Measurements from ENCODE around the gene OLFML2B.

The OLFML2B gene

GRCh38 chr1:161941726-161942436 lies 81.8 kb downstream of the OLFML2B start:
- no peak overlapping the region for H2BK5ac ChIP-seq (ENCODE audit: low read length)
- H3K23ac ChIP-seq (ENCODE audit: low read length): no peak overlapping the region
- no peaks in the 10 kb centered on the region for H3K36me3 ChIP-seq (ENCODE audit: control insufficient read depth, insufficient read depth, low read length)
- H3K4ac ChIP-seq (ENCODE audit: low read depth, low read length): no peak overlapping the region
- no peak overlapping the region for H3K56ac ChIP-seq (ENCODE audit: low read length)
- H4K8ac ChIP-seq (ENCODE audit: low read depth, low read length): no peak overlapping the region
- peaks cover 5% of the 10 kb centered on the region for H3K4me1 ChIP-seq (ENCODE audit: control insufficient read depth, low read depth, low read length)
- no peak overlapping the region for H2BK15ac ChIP-seq (replicated peaks; ENCODE audit: low read depth)
- DNase-seq: no peak
- no peaks in the 10 kb centered on the region for H3K79me1 ChIP-seq (ENCODE audit: low read length)
- H3K18ac ChIP-seq (ENCODE audit: low read length): no peak overlapping the region
- no peaks in the 10 kb centered on the region for H3K27me3 ChIP-seq (ENCODE audit: insufficient read depth, low read length, poor library complexity)
- H3K79me2 ChIP-seq (ENCODE audit: control insufficient read depth, insufficient read depth, low read length): no peaks in the 10 kb centered on the region
- H3K4me2 ChIP-seq (ENCODE audit: low read length): no peak overlapping the region
- H3K9ac ChIP-seq (ENCODE audit: low read length): no peak overlapping the region
- H3K4me3 ChIP-seq (ENCODE audit: low read length): no peak overlapping the region
- WGBS (ENCODE audit: extremely low coverage, insufficient coverage, low lambda C conversion rate): no CpG with 5 or more reads among the region's 8 CpGs
- H2AK5ac ChIP-seq (ENCODE audit: low read length): no peak overlapping the region
- H3K27ac ChIP-seq (ENCODE audit: low read depth, low read length): no peak overlapping the region
- H2BK120ac ChIP-seq (ENCODE audit: low read depth, low read length): no peak overlapping the region
- H4K5ac ChIP-seq (ENCODE audit: low read length): no peak overlapping the region

DNA sequence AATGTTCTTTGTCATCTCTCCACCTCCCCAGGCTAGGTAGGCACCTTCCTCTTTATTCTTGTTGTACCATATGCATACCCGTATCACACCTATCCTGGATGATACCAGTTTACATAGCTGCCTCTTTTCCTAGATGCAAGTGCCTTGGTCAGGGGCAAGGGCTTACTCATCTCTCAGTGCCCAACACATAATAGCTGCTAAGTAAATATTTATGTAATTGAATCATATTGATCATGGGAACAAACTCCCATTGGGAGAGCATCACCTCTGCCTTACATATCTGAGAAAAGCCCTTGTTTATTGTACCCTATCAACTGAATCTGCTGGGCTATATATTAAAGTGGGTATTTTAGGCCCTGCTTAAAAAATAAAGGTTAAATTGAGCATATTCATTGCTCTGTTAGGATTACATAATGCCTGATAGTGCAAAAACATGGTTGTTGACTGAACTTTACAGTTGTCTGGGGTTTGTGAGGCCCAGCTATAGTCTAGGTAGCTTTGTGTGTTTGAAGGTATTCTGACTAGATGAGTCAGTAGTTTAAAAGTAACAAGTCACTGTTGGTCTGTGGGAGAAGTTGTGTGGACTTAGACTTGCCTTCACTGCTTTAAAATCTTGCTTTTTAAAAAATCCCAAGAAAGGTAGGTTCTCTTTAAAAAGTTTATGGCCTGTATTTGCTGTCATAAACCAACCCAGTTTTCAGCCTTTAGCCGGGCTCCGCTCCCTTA lies 82.6 kb downstream of the OLFML2B start:
- no peak overlapping the region for H3K18ac ChIP-seq (ENCODE audit: low read length)
- H4K8ac ChIP-seq (ENCODE audit: low read depth, low read length): no peak overlapping the region
- no peaks in the 10 kb centered on the region for H3K79me2 ChIP-seq (ENCODE audit: control insufficient read depth, insufficient read depth, low read length)
- H3K4me2 ChIP-seq (ENCODE audit: low read length): no peak overlapping the region
- WGBS (ENCODE audit: extremely low coverage, insufficient coverage, low lambda C conversion rate): no CpG with 5 or more reads among the region's 3 CpGs
- peaks cover 5% of the 10 kb centered on the region for H3K4me1 ChIP-seq (ENCODE audit: control insufficient read depth, low read depth, low read length)
- no peak overlapping the region for H3K27ac ChIP-seq (ENCODE audit: low read depth, low read length)
- no peaks in the 10 kb centered on the region for H3K36me3 ChIP-seq (ENCODE audit: control insufficient read depth, insufficient read depth, low read length)
- no peak overlapping the region for H4K5ac ChIP-seq (ENCODE audit: low read length)
- no peak for DNase-seq
- no peaks in the 10 kb centered on the region for H3K27me3 ChIP-seq (ENCODE audit: insufficient read depth, low read length, poor library complexity)
- H3K56ac ChIP-seq (ENCODE audit: low read length): no peak overlapping the region
- no peak overlapping the region for H3K4me3 ChIP-seq (ENCODE audit: low read length)
- no peak overlapping the region for H2AK5ac ChIP-seq (ENCODE audit: low read length)
- H3K79me1 ChIP-seq (ENCODE audit: low read length): no peaks in the 10 kb centered on the region
- H3K4ac ChIP-seq (ENCODE audit: low read depth, low read length): no peak overlapping the region
- no peak overlapping the region for H2BK15ac ChIP-seq (replicated peaks; ENCODE audit: low read depth)
- no peak overlapping the region for H2BK5ac ChIP-seq (ENCODE audit: low read length)
- H3K23ac ChIP-seq (ENCODE audit: low read length): no peak overlapping the region
- H3K9ac ChIP-seq (ENCODE audit: low read length): no peak overlapping the region
- H2BK120ac ChIP-seq (ENCODE audit: low read depth, low read length): no peak overlapping the region

GRCh38 chr1:161936786-161937185 lies 86.9 kb downstream of the OLFML2B start:
- Histone ChIP-seq H3K27me3 (ENCODE audit: insufficient read depth, low read length, poor library complexity) (no peaks in the 10 kb centered on the region), H3K4ac (ENCODE audit: low read depth, low read length) (no peak overlapping the region), H3K4me3 (ENCODE audit: low read length) (no peak overlapping the region), H2BK15ac (replicated peaks; ENCODE audit: low read depth) (no peak overlapping the region), H3K79me1 (ENCODE audit: low read length) (no peaks in the 10 kb centered on the region), H3K9ac (ENCODE audit: low read length) (no peak overlapping the region), H3K4me2 (ENCODE audit: low read length) (no peak overlapping the region), H2AK5ac (ENCODE audit: low read length) (no peak overlapping the region), H3K18ac (ENCODE audit: low read length) (no peak overlapping the region), H4K8ac (ENCODE audit: low read depth, low read length) (no peak overlapping the region), H2BK120ac (ENCODE audit: low read depth, low read length) (no peak overlapping the region), H3K4me1 (ENCODE audit: control insufficient read depth, low read depth, low read length) (no peaks in the 10 kb centered on the region), H3K23ac (ENCODE audit: low read length) (no peak overlapping the region), H3K79me2 (ENCODE audit: control insufficient read depth, insufficient read depth, low read length) (no peaks in the 10 kb centered on the region), H2BK5ac (ENCODE audit: low read length) (no peak overlapping the region), H3K56ac (ENCODE audit: low read length) (no peak overlapping the region), H3K27ac (ENCODE audit: low read depth, low read length) (no peak overlapping the region), H3K36me3 (ENCODE audit: control insufficient read depth, insufficient read depth, low read length) (no peaks in the 10 kb centered on the region), H4K5ac (ENCODE audit: low read length) (no peak overlapping the region)
- DNase-seq: no peak
- WGBS (ENCODE audit: extremely low coverage, insufficient coverage, low lambda C conversion rate): no CpG with 5 or more reads among the region's 2 CpGs

DNA sequence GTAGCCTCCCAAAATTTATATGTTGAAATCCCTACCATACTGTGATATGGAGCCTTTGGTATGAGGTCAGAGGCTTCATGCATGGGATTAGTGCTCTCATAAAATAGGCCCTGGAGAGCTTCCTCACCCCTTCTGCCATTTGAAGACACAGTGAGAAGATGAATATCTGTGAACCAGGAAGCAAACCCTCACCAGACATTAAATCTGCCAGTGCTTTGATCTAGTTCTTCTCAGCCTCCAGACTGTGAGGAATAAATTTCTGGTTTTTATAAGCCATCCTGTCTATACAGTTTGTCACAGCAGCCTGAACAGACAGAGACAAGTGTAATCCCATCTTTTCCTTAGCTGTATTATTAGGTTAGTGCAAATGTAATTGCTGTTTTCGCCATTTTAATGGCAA lies 88.4 kb downstream of the OLFML2B start:
- WGBS (ENCODE audit: extremely low coverage, insufficient coverage, low lambda C conversion rate): no CpG with 5 or more reads among the region's 1 CpG
- Histone ChIP-seq H3K79me1 (ENCODE audit: low read length) (no peaks in the 10 kb centered on the region), H3K4ac (ENCODE audit: low read depth, low read length) (no peak overlapping the region)

GRCh38 chr1:161933592-161934588 lies 89.8 kb downstream of the OLFML2B start:
- no peak overlapping the region for H3K56ac ChIP-seq (ENCODE audit: low read length)
- no peak overlapping the region for H3K4ac ChIP-seq (ENCODE audit: low read depth, low read length)
- H2BK15ac ChIP-seq (replicated peaks; ENCODE audit: low read depth): no peak overlapping the region
- no peaks in the 10 kb centered on the region for H3K27me3 ChIP-seq (ENCODE audit: insufficient read depth, low read length, poor library complexity)
- H4K8ac ChIP-seq (ENCODE audit: low read depth, low read length): no peak overlapping the region
- DNase-seq: no peak
- no peak overlapping the region for H3K18ac ChIP-seq (ENCODE audit: low read length)
- no peak overlapping the region for H3K27ac ChIP-seq (ENCODE audit: low read depth, low read length)
- H3K4me1 ChIP-seq (ENCODE audit: control insufficient read depth, low read depth, low read length): no peaks in the 10 kb centered on the region
- H4K5ac ChIP-seq (ENCODE audit: low read length): no peak overlapping the region
- H3K36me3 ChIP-seq (ENCODE audit: control insufficient read depth, insufficient read depth, low read length): no peaks in the 10 kb centered on the region
- H3K9ac ChIP-seq (ENCODE audit: low read length): no peak overlapping the region
- H3K23ac ChIP-seq (ENCODE audit: low read length): no peak overlapping the region
- no peak overlapping the region for H2BK5ac ChIP-seq (ENCODE audit: low read length)
- H3K79me1 ChIP-seq (ENCODE audit: low read length): no peaks in the 10 kb centered on the region
- no peak overlapping the region for H2AK5ac ChIP-seq (ENCODE audit: low read length)
- no CpG with 5 or more reads among the region's 6 CpGs for WGBS (ENCODE audit: extremely low coverage, insufficient coverage, low lambda C conversion rate)
- H3K79me2 ChIP-seq (ENCODE audit: control insufficient read depth, insufficient read depth, low read length): no peaks in the 10 kb centered on the region
- H2BK120ac ChIP-seq (ENCODE audit: low read depth, low read length): no peak overlapping the region
- H3K4me2 ChIP-seq (ENCODE audit: low read length): no peak overlapping the region
- no peak overlapping the region for H3K4me3 ChIP-seq (ENCODE audit: low read length)

More for the DNA sequence above, 88.4 kb downstream of the OLFML2B start:
- Histone ChIP-seq H3K4me2 (ENCODE audit: low read length) (no peak overlapping the region), H3K23ac (ENCODE audit: low read length) (no peak overlapping the region), H3K4me3 (ENCODE audit: low read length) (no peak overlapping the region), H3K36me3 (ENCODE audit: control insufficient read depth, insufficient read depth, low read length) (no peaks in the 10 kb centered on the region), H3K79me2 (ENCODE audit: control insufficient read depth, insufficient read depth, low read length) (no peaks in the 10 kb centered on the region), H3K18ac (ENCODE audit: low read length) (no peak overlapping the region), H3K56ac (ENCODE audit: low read length) (no peak overlapping the region), H2BK15ac (replicated peaks; ENCODE audit: low read depth) (no peak overlapping the region), H2AK5ac (ENCODE audit: low read length) (no peak overlapping the region), H4K5ac (ENCODE audit: low read length) (no peak overlapping the region), H2BK120ac (ENCODE audit: low read depth, low read length) (no peak overlapping the region), H2BK5ac (ENCODE audit: low read length) (no peak overlapping the region), H4K8ac (ENCODE audit: low read depth, low read length) (no peak overlapping the region), H3K27ac (ENCODE audit: low read depth, low read length) (no peak overlapping the region), H3K4me1 (ENCODE audit: control insufficient read depth, low read depth, low read length) (no peaks in the 10 kb centered on the region), H3K27me3 (ENCODE audit: insufficient read depth, low read length, poor library complexity) (no peaks in the 10 kb centered on the region), H3K9ac (ENCODE audit: low read length) (no peak overlapping the region)
- no peak for DNase-seq

Measured in mesendoderm (in vitro differentiated cells).